GM10248 (cell line): ENCODE data around the gene BAIAP2.

ENCODE experiments used
- CTCF ChIA-PET: fragments of 300-600 bp; sonication (Branson Sonifier 250); formaldehyde crosslinking; extraction: SDS; loops from one replicate; lab custom pipeline; 2021; ENCODE audit warnings: antibody characterized with exemption; lab: Yijun Ruan, JAX
- POLR2A ChIA-PET: fragments of 350-650 bp; sonication (Branson Sonifier 250); formaldehyde crosslinking; extraction: SDS; loops from one replicate; lab custom pipeline; 2020; ENCODE audit warnings: antibody characterized with exemption; lab: Yijun Ruan, JAX
- DNase-seq: peaks from one replicate; pipeline ENCODE4 v3.0.0; 2012; ENCODE audit errors: extremely low spot score
- TF ChIP-seq, protein P1 (sequence below): IDR thresholded peaks from 2 replicates; pipeline ENCODE4 v1.5.1; 2012; ENCODE audit warnings: mild to moderate bottlenecking, low read depth; ENCODE audit errors: extremely low read depth, missing control alignments, control extremely low read depth

Gene BAIAP2

DNA sequence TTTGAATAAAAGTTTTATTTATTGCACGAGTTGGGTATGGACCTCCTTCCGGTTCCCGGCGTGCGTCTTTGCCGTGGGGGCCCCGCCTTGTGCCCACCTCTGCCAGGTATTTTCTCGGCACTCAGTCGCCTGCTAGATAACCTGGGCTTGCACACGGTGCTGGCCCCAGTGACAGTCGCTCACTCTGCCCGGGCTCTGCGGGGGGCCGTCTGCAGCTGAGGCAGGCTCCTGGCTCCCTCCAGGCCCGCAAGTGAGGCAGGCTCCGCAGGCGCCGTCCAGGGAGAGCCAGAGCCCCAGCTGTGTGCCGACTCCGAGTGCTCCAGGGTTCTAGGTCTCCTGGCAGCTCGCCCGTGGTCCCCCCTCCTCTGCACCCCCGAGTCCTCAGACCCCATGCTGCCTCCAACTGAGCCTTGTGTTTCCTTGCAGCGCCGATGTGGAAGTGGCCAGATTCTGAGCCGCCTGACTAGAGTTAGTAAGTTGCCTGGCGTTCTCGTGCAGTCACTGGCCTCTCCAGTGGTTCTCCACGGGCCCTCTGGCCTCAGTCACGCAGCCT lies 75.6 kb downstream of the BAIAP2 start:
- TF ChIP-seq, protein P1, sequence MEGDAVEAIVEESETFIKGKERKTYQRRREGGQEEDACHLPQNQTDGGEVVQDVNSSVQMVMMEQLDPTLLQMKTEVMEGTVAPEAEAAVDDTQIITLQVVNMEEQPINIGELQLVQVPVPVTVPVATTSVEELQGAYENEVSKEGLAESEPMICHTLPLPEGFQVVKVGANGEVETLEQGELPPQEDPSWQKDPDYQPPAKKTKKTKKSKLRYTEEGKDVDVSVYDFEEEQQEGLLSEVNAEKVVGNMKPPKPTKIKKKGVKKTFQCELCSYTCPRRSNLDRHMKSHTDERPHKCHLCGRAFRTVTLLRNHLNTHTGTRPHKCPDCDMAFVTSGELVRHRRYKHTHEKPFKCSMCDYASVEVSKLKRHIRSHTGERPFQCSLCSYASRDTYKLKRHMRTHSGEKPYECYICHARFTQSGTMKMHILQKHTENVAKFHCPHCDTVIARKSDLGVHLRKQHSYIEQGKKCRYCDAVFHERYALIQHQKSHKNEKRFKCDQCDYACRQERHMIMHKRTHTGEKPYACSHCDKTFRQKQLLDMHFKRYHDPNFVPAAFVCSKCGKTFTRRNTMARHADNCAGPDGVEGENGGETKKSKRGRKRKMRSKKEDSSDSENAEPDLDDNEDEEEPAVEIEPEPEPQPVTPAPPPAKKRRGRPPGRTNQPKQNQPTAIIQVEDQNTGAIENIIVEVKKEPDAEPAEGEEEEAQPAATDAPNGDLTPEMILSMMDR: no peak
- DNase-seq: no peak
- POLR2A ChIA-PET: no interaction called here
- CTCF ChIA-PET: interaction anchor here (1.0 kb wide), 1 partner anchor 9 kb away, joined by 4 read pairs; no protein-coding TSS in a partner anchor

DNA sequence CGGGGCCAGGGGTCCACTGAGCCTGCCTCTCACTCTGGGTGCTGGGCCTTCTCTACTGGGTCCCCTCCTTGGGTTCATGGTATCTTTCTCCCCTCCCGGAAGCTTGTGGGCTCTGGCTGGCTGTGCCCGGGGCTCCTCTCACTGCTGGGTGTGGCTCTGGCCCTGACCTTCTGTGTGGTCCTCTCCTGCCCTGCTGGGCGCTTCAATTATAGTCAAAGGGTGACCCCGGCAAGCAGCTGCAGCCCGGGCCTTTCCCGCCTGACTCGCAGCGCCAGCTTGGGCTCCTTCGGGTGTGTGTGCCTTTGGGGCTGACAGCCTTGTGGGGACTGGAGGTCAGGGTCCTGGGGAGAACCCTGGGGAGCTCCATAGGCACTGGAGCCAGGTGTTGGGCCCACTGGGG lies 76.1 kb downstream of the BAIAP2 start:
- ChIA-PET POLR2A (no interaction called here), CTCF (interaction anchor here (1.0 kb wide), 1 partner anchor 9 kb away, joined by 4 read pairs; no protein-coding TSS in a partner anchor)
- TF ChIP-seq, protein P1: no peak
- no peak for DNase-seq

DNA sequence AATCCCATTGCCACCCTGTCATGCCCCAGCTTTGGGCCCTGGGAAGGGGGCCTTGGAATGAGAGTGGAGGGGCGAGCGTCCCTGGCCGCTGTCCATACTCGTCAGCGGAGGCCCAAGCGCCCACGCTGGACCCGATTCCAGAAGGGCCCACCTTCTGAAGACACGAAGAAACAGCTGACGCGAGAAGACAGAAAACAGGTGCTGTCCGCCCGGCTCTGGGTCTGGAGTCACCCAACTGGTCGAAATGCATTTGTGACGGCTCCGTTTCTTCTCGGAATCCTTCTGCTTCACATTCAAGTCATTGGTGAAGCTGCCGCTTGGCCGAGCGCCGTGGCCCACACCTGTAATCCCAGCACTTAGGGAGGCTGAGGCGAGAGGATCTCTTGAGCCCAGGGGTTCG lies 77.5 kb downstream of the BAIAP2 start:
- ChIA-PET CTCF (interaction anchor here (3.5 kb wide), 1 partner anchor 10 kb away, joined by 15 read pairs; no protein-coding TSS in a partner anchor), POLR2A (no interaction called here)
- TF ChIP-seq, protein P1: no peak
- no peak for DNase-seq

DNA sequence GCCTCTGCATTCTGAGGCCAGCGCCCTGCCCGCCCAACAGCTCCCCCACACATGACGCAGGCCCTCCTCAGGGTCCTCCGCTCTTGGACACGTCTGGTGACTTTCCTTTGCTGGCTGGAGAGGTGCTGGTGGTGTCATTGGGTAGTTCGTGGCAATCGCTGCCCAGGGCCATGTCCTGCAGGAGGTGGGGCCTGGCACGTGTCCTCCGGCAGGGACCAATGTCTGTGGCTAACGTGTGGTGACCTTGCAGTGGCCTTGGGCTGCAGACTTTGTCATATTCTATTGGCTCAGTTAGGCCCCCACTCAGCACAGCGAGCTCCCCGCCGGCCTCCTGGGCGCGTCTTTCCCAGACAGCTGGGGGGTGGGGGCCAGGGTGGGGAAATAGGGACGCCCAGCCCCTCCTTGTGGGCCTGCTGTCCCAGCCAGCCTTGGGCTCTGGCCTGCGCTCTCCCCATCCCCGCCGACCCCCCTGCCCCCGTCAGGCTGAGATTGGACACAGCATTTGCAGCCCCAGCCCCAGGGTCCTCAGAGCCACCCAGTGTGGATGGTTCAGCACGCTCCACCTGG lies 78.3 kb downstream of the BAIAP2 start:
- CTCF ChIA-PET: interaction anchor here (2.7 to 3.5 kb wide), 2 partner anchors 9 to 11 kb away, joined by 7 to 15 read pairs; no protein-coding TSS in a partner anchor
- POLR2A ChIA-PET: no interaction called here
- TF ChIP-seq, protein P1: no peak

DNA sequence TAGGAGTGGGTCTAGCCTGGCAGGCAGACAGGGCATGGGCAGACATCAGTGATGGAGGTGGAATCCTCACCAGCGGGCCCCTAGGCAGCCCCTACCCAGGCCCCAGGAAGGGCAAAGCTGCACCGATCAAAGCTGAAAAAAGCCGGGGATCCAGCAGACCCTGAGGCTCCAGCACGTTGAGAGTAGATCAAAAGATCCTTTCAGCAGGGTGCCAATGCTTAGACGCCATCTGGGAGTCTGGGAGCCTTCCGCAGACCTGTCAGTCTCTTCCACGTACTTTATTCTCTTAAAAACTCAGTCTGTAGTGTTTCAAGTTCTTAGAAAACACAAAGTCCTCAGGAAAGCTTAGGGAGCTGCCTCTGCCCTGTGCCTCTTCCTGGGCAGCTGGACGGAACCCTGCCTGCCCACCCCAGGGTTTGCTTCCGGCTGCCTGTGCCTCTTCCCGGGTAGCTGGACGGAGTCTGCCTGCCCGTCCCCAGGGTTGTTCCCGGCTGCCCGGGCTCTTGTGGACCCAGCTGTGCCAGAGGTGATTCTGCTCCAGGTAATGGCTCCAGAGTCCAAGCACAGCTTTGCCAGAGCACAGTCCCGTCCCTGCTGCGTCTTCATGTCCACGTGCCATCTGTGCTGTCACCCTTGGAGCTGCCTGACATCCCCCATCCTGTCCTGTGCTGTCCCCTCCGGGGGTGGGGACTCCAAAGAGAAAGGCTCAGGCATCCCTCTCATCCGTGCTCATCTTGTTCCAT lies 79.6 kb downstream of the BAIAP2 start:
- no peak for DNase-seq
- ChIA-PET CTCF (interaction anchor here (0.8 to 3.5 kb wide), 3 partner anchors 10 to 687 kb away, joined by 3 to 15 read pairs (median 7); no protein-coding TSS in a partner anchor), POLR2A (no interaction called here)
- TF ChIP-seq, protein P1: no peak

More for the DNA sequence above, 78.3 kb downstream of the BAIAP2 start:
- no peak for DNase-seq

DNA sequence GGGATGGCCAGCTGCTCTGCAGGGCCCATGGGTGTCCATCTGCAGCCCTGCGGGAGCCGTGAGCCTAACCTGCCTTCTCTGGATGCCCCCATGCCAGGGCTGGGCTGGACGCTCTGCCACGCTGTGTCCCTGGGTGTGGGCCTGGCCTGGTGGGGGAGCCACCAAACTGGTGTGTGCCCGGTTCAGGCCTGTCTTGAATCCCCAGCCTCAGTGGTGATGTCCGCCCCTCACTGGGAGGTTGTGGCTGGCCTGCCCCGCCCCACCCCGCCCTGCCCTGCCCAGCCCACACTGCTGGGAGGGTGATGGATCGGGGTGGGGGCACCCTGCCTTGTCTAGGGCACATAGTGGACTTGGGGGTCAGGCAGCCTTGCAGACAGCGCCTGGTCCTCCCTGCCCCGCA lies 80.3 kb downstream of the BAIAP2 start:
- ChIA-PET POLR2A (no interaction called here), CTCF (interaction anchor here (0.7 to 3.5 kb wide), 4 partner anchors 11 to 688 kb away, joined by 3 to 15 read pairs (median 5); no protein-coding TSS in a partner anchor)
- TF ChIP-seq, protein P1: no peak
- no peak for DNase-seq
